Vagina (tissue), 2 donors: ENCODE results near the gene ERICH6B. TPM values are rescaled to one million over a fixed set of nuclear protein-coding genes. Genes with fewer than 3 reads are reported as not detected.
"Not testable (repeated sequence)": the region's sequence is repeated elsewhere in the genome, so short reads cannot be mapped to it uniquely, and the experiment has no call there.

Source experiments
- DNase-seq, 2 donors: peaks; one replicate each; pipeline ENCODE4 v3.0.0-alpha.2; 2017; ENCODE audit errors: extremely low spot score in 2 of 2
- H3K27ac ChIP-seq: fragments of 200-600 bp; sonication (generic); one replicate; pipeline ENCODE4 v1.5.1; 2019
- H3K27me3 ChIP-seq: fragments of 200-600 bp; sonication (generic); one replicate; pipeline ENCODE4 v1.5.1; 2019
- H3K36me3 ChIP-seq, 2 donors: fragments of 200-600 bp; sonication (generic); one replicate each; pipeline ENCODE4 v1.5.1; 2017 to 2019
- H3K4me1 ChIP-seq: fragments of 200-600 bp; sonication (generic); one replicate; pipeline ENCODE4 v1.5.1; 2019
- H3K4me3 ChIP-seq, 2 donors: fragments of 200-600 bp; sonication (generic); 1 replicate in 1 of 2; 2 replicates in 1 of 2; pipeline ENCODE4 v1.5.1; 2016 to 2019
- H3K9me3 ChIP-seq: fragments of 200-600 bp; sonication (generic); one replicate; pipeline ENCODE4 v1.5.1; 2019
- POLR2A ChIP-seq, 2 donors: fragments of 450-650 bp; IDR thresholded peaks; one replicate each; pipeline ENCODE4 v1.6.1; 2017; ENCODE audit warnings: antibody characterized with exemption in 2 of 2, mild to moderate bottlenecking in 2 of 2, moderate library complexity in 2 of 2
- POLR2AphosphoS5 ChIP-seq, 2 donors: sonication (generic); formaldehyde crosslinking; IDR thresholded peaks; one replicate each; pipeline ENCODE4 v1.9.0; 2017; ENCODE audit warnings: antibody characterized with exemption in 2 of 2, mild to moderate bottlenecking in 2 of 2, low read depth in 1 of 2; ENCODE audit not compliant: insufficient read depth in 1 of 2
- intact Hi-C: fragments of 100-400 bp; cut with DNase I; formaldehyde crosslinking; loops from one replicate; pipeline ENCODE4 v1.15.1; 2023
- total RNA-seq: library from RNA; depleted of rRNA; stranded (reverse); fragments of >200 nt; gene quantifications from one replicate; pipeline ENCODE4 v1.2.3, GENCODE V29; 2016
- TF ChIP-seq, protein P1 (sequence below), 3 experiments: fragments of 450-650 bp in 2 of 3; fragments of 200-600 bp in 1 of 3; sonication (generic) in 1 of 3; IDR thresholded peaks; one replicate each; pipeline ENCODE4 v1.5.1; 2017 to 2019; ENCODE audit warnings: antibody characterized with exemption in 3 of 3, mild to moderate bottlenecking in 2 of 3, moderate library complexity in 2 of 3

ERICH6B gene
- total RNA-seq, 1 donor from 2014 or later: not detected

DNA sequence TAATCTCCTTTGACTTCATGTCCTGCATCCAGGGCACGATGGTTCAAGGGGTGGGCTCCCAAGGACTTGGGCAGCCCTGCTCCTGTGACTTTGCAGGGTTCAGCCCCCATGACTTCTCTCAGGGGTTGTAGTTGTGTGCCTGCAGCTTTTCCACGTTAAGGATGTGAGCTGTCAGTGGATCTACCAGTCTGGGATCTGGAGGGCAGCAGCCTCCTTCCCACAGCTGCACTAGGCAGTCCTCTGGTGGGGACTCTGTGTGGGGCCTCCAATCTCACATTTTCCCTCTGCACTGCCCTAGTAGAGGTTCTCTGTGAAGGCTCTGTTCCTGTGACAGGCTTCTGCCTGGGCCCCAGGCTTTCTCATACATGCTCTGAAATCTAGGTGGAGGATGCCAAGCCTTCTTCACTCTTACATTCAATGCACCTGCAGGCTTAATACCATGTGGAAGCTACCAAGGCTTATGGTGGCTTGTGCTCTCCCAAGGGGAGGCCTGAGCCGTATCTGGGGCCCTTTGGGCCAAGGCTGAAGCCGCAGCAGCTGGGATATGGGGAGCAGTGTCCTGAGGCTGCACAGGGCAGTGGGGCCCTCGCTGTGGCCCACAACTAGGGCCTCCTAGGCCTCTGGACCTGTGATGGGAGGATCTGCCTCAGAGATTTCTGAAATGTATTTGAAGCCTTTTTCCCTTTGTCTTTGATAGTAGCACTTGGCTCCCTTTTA lies 39.3 kb upstream of the ERICH6B start:
- H3K4me3 ChIP-seq: no peak overlapping the region
- no peaks in the 10 kb centered on the region for H3K9me3 ChIP-seq
- H3K36me3 ChIP-seq: no peaks in the 10 kb centered on the region
- H3K27me3 ChIP-seq: no peaks in the 10 kb centered on the region
- H3K4me1 ChIP-seq: no peaks in the 10 kb centered on the region
- intact Hi-C loops: no loop called here
- DNase-seq: no peak
- H3K27ac ChIP-seq: no peak overlapping the region
- TF ChIP-seq POLR2AphosphoS5 (IDR thresholded peaks at IDR 0.05; ENCODE audit: insufficient read depth in 1 of 2, low read depth in 1 of 2) (no peak), POLR2A (IDR thresholded peaks at IDR 0.05) (no peak)
- TF ChIP-seq, protein P1, sequence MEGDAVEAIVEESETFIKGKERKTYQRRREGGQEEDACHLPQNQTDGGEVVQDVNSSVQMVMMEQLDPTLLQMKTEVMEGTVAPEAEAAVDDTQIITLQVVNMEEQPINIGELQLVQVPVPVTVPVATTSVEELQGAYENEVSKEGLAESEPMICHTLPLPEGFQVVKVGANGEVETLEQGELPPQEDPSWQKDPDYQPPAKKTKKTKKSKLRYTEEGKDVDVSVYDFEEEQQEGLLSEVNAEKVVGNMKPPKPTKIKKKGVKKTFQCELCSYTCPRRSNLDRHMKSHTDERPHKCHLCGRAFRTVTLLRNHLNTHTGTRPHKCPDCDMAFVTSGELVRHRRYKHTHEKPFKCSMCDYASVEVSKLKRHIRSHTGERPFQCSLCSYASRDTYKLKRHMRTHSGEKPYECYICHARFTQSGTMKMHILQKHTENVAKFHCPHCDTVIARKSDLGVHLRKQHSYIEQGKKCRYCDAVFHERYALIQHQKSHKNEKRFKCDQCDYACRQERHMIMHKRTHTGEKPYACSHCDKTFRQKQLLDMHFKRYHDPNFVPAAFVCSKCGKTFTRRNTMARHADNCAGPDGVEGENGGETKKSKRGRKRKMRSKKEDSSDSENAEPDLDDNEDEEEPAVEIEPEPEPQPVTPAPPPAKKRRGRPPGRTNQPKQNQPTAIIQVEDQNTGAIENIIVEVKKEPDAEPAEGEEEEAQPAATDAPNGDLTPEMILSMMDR (IDR thresholded peaks at IDR 0.05): no peak

DNA sequence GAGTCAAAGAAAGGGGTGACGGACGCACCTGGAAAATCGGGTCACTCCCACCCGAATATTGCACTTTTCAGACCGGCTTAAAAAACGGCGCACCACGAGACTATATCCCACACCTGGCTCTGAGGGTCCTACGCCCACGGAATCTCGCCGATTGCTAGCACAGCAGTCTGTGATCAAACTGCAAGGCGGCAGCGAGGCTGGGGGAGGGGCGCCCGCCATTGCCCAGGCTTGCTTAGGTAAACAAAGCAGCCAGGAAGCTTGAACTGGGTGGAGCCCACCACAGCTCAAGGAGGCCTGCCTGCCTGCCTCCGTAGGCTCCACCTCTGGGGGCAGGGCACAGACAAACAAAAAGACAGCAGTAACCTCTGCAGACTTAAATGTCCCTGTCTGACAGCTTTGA lies 29.7 kb upstream of the ERICH6B start:
- intact Hi-C loops: not testable (repeated sequence)

DNA sequence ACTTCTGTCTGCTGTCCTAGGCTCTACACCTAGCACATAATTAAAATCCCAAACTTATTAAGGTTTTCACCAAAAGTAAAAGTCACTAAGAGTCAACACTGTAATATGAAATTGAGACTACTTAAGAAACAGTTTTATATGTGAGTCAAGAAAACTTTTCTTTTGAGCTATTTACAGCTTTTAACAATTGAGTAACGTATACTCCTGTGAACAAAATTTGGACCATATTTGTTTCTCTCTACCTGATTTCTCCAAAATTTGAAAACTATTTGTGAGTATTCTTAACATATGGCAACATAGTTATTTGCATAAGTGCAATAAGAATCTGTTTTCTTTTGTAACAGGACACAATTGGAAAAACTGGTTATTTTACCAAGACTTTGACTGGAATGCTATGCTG lies 26.6 kb upstream of the ERICH6B start:
- H3K4me3 ChIP-seq, H3K27me3 ChIP-seq, H3K4me1 ChIP-seq, H3K36me3 ChIP-seq, intact Hi-C loops, H3K27ac ChIP-seq, DNase-seq, H3K9me3 ChIP-seq: not testable (repeated sequence)

More for the DNA sequence above, 29.7 kb upstream of the ERICH6B start:
- H3K4me1 ChIP-seq, H3K9me3 ChIP-seq, H3K27me3 ChIP-seq, H3K27ac ChIP-seq, DNase-seq, H3K4me3 ChIP-seq, H3K36me3 ChIP-seq: not testable (repeated sequence)

DNA sequence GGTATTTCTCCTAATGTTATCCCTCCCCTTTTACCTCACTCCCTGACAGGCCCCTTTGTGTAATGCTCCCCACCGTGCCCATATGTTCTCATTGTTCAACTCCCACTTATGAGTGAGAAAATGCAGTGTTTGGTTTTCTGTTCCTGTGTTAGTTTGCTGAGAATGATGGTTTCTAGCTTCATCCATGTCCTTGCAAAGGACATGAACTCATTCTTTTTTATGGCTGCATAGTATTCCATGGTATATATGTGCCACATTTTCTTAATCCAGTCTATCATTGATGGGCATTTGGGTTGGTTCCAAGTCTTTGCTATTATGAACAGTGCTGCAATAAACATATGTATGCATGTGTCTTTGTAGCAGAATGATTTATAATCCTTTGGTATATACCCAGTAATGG lies 19.8 kb upstream of the ERICH6B start:
- H3K9me3 ChIP-seq, intact Hi-C loops, H3K4me1 ChIP-seq, H3K4me3 ChIP-seq, H3K27me3 ChIP-seq, H3K36me3 ChIP-seq, H3K27ac ChIP-seq, DNase-seq: not testable (repeated sequence)

DNA sequence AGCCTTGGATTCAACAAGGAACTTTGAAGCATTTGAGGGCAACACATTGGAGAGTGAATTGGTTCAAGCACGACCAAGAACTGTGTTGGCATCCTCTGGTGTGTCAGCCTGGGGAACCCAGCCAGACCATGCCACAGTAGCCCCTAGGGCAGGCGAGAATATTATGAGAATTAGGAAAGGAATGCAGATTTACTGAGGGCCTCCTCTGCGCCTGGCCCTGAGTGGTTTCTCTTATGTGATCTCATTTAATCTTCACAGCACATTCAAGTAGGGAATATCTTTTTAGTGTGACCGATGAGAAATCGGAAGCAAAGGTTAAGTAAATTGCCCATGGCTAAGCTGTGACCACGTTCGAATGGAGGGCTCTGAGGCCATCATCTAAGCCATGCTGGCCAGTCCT lies 15.3 kb upstream of the ERICH6B start:
- Histone ChIP-seq H3K4me1 (no peaks in the 10 kb centered on the region), H3K4me3 (no peak overlapping the region), H3K9me3 (no peaks in the 10 kb centered on the region), H3K27me3 (no peaks in the 10 kb centered on the region), H3K27ac (no peak overlapping the region), H3K36me3 (no peaks in the 10 kb centered on the region)
- TF ChIP-seq POLR2A (IDR thresholded peaks at IDR 0.05) (no peak), POLR2AphosphoS5 (IDR thresholded peaks at IDR 0.05; ENCODE audit: insufficient read depth in 1 of 2, low read depth in 1 of 2) (no peak)
- TF ChIP-seq, protein P1 (IDR thresholded peaks at IDR 0.05): no peak
- no peak for DNase-seq
- intact Hi-C loops: no loop called here

DNA sequence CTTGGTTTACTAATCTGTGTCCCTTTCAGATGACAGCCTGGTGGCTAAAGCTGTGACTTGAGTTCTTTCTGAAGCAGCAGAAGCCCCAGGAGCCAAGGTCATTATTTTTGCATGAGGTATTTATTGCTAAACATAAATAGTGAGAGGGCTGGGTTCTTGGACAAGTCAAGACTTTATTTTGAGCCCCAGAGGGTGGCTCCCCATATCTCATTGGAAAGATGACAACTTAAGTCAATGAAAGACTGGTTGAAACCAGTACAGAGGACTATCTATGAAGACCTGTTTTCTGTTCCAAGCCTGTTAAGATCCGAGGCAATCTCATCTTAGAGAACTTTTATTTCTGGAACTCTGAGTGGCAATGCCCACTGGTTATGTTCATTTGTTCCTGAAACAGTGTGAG lies 14.4 kb upstream of the ERICH6B start:
- Histone ChIP-seq H3K36me3 (no peaks in the 10 kb centered on the region), H3K27me3 (no peaks in the 10 kb centered on the region), H3K4me1 (no peaks in the 10 kb centered on the region), H3K9me3 (no peaks in the 10 kb centered on the region), H3K27ac (no peak overlapping the region), H3K4me3 (no peak overlapping the region)
- DNase-seq: no peak
- TF ChIP-seq POLR2A (IDR thresholded peaks at IDR 0.05) (no peak), POLR2AphosphoS5 (IDR thresholded peaks at IDR 0.05; ENCODE audit: insufficient read depth in 1 of 2, low read depth in 1 of 2) (no peak)
- TF ChIP-seq, protein P1 (IDR thresholded peaks at IDR 0.05): no peak
- intact Hi-C loops: no loop called here
